IPS-18c (cell line): ENCODE measurements around the gene PLET1.

Experiments
- H3K4me3 ChIP-seq: 2 replicates; pipeline ENCODE4 v1.7.0; 2013; ENCODE audit warnings: low read depth, mild to moderate bottlenecking, low read length, moderate library complexity; ENCODE audit not compliant: insufficient read depth
- H3K9me3 ChIP-seq: one replicate; pipeline ENCODE4 v1.6.1; 2013; ENCODE audit warnings: mild to moderate bottlenecking, low read length, moderate library complexity; ENCODE audit not compliant: control insufficient read depth, insufficient read depth

Gene PLET1

GRCh38 chr11:112260490-112260889 lies at the start of gene PLET1:
PLET1 (minus strand) TSS chr11:112260860; CDS start chr11:112260589, 271 bp downstream.
- H3K9me3 ChIP-seq: peaks cover 2% of the 10 kb centered on the region

GRCh38 chr11:112310419-112310818 lies 49.8 kb upstream of the PLET1 start:
- no peak overlapping the region for H3K4me3 ChIP-seq

More at GRCh38 chr11:112260490-112260889, at the start of gene PLET1:
- H3K4me3 ChIP-seq: no peak within 1 kb of the TSS

GRCh38 chr11:112308651-112309050 lies 48.0 kb upstream of the PLET1 start:
- Histone ChIP-seq H3K4me3 (no peak overlapping the region), H3K9me3 (no peaks in the 10 kb centered on the region)

More at GRCh38 chr11:112310419-112310818, 49.8 kb upstream of the PLET1 start:
- no peaks in the 10 kb centered on the region for H3K9me3 ChIP-seq

- Histone ChIP-seq H3K9me3 (no peaks in the 10 kb centered on the region), H3K4me3 (no peak overlapping the region)
Observed at GRCh38 chr11:112307616-112308015, 47.0 kb upstream of the PLET1 start.

- Histone ChIP-seq H3K4me3 (no peak overlapping the region), H3K9me3 (no peaks in the 10 kb centered on the region)
Observed at GRCh38 chr11:112306230-112306629, 45.6 kb upstream of the PLET1 start.

GRCh38 chr11:112304914-112305313 lies 44.3 kb upstream of the PLET1 start:
- Histone ChIP-seq H3K4me3 (no peak overlapping the region), H3K9me3 (no peaks in the 10 kb centered on the region)

GRCh38 chr11:112303616-112304015 lies 43.0 kb upstream of the PLET1 start:
- Histone ChIP-seq H3K9me3 (no peaks in the 10 kb centered on the region), H3K4me3 (no peak overlapping the region)

GRCh38 chr11:112302226-112302868 lies 41.7 kb upstream of the PLET1 start:
- Histone ChIP-seq H3K4me3 (no peak overlapping the region), H3K9me3 (no peaks in the 10 kb centered on the region)

- H3K4me3 ChIP-seq: no peak overlapping the region
- H3K9me3 ChIP-seq: no peaks in the 10 kb centered on the region
Observed at GRCh38 chr11:112300094-112300786, 39.6 kb upstream of the PLET1 start.

- no peaks in the 10 kb centered on the region for H3K9me3 ChIP-seq
- no peak overlapping the region for H3K4me3 ChIP-seq
Observed at GRCh38 chr11:112298535-112298934, 37.9 kb upstream of the PLET1 start.

GRCh38 chr11:112297248-112297866 lies 36.7 kb upstream of the PLET1 start:
- Histone ChIP-seq H3K4me3 (no peak overlapping the region), H3K9me3 (no peaks in the 10 kb centered on the region)

GRCh38 chr11:112296044-112296443 lies 35.4 kb upstream of the PLET1 start:
- Histone ChIP-seq H3K4me3 (no peak overlapping the region), H3K9me3 (no peaks in the 10 kb centered on the region)

GRCh38 chr11:112294688-112295340 lies 34.2 kb upstream of the PLET1 start:
- Histone ChIP-seq H3K9me3 (no peaks in the 10 kb centered on the region), H3K4me3 (no peak overlapping the region)

GRCh38 chr11:112293614-112294013 lies 33.0 kb upstream of the PLET1 start:
- H3K4me3 ChIP-seq: no peak overlapping the region
- H3K9me3 ChIP-seq: no peaks in the 10 kb centered on the region

- H3K9me3 ChIP-seq: no peaks in the 10 kb centered on the region
- no peak overlapping the region for H3K4me3 ChIP-seq
Observed at GRCh38 chr11:112292785-112293407, 32.2 kb upstream of the PLET1 start.

- H3K4me3 ChIP-seq: no peak overlapping the region
Observed at GRCh38 chr11:112292188-112292587, 31.5 kb upstream of the PLET1 start.

GRCh38 chr11:112291191-112291590 lies 30.5 kb upstream of the PLET1 start:
- no peaks in the 10 kb centered on the region for H3K9me3 ChIP-seq
- no peak overlapping the region for H3K4me3 ChIP-seq

More at GRCh38 chr11:112292188-112292587, 31.5 kb upstream of the PLET1 start:
- H3K9me3 ChIP-seq: no peaks in the 10 kb centered on the region
